IPS-15b (cell line): ENCODE results near the gene RRP8.

Experiments used
- H3K27me3 ChIP-seq: one replicate; pipeline ENCODE4 v1.6.1; 2013; ENCODE audit warnings: low read length; ENCODE audit not compliant: control insufficient read depth, insufficient read depth
- H3K36me3 ChIP-seq: one replicate; pipeline ENCODE4 v1.6.1; 2013; ENCODE audit warnings: low read length; ENCODE audit not compliant: control insufficient read depth, insufficient read depth
- H3K4me1 ChIP-seq: one replicate; pipeline ENCODE4 v1.6.1; 2013; ENCODE audit warnings: mild to moderate bottlenecking, low read length; ENCODE audit not compliant: control insufficient read depth, insufficient read depth
- H3K4me3 ChIP-seq: one replicate; pipeline ENCODE4 v1.5.1; 2013; ENCODE audit warnings: low read depth, low read length
- H3K9ac ChIP-seq: one replicate; pipeline ENCODE4 v1.6.1; 2013; ENCODE audit warnings: low read depth, mild to moderate bottlenecking, low read length
- H3K9me3 ChIP-seq: one replicate; pipeline ENCODE4 v1.6.1; 2013; ENCODE audit warnings: mild to moderate bottlenecking, low read length; ENCODE audit not compliant: control insufficient read depth, insufficient read depth

Gene RRP8

GRCh38 chr11:6612213-6613041 is 9.0 kb upstream of the RRP8 start, which contains the start of gene TAF10:
Gene TAF10 (minus strand): TSS chr11:6612216. CDS start chr11:6612189, 27 bp downstream.
- H3K4me3 ChIP-seq, result peak within 1 kb of the TSS; percentile 100

GRCh38 chr11:6611963-6612212 is 8.5 kb upstream of the RRP8 start:
- Histone ChIP-seq H3K27me3 (no peaks in the 10 kb centered on the region), H3K9me3 (no peaks in the 10 kb centered on the region), H3K36me3 (peaks cover 30% of the 10 kb centered on the region), H3K4me3 (peak overlapping the region; percentile 100), H3K9ac (peak overlapping the region; percentile 57), H3K4me1 (peaks cover 9% of the 10 kb centered on the region)

More at GRCh38 chr11:6612213-6613041, 9.0 kb upstream of the RRP8 start, which contains the start of gene TAF10:
- Histone ChIP-seq H3K9ac (peak within 1 kb of the TSS; percentile 97), H3K9me3 (no peaks in the 10 kb centered on the region), H3K36me3 (peaks cover 30% of the 10 kb centered on the region), H3K4me1 (peaks cover 5% of the 10 kb centered on the region), H3K27me3 (no peaks in the 10 kb centered on the region)

GRCh38 chr11:6611092-6611962 is 7.9 kb upstream of the RRP8 start:
- Histone ChIP-seq H3K4me1 (peaks cover 14% of the 10 kb centered on the region), H3K9ac (peak overlapping the region; percentile 57), H3K9me3 (no peaks in the 10 kb centered on the region), H3K27me3 (no peaks in the 10 kb centered on the region), H3K36me3 (peaks cover 30% of the 10 kb centered on the region), H3K4me3 (peak overlapping the region; percentile 100)

GRCh38 chr11:6610591-6610990 is 7.2 kb upstream of the RRP8 start:
- Histone ChIP-seq H3K4me1 (peaks cover 14% of the 10 kb centered on the region), H3K36me3 (peaks cover 30% of the 10 kb centered on the region), H3K4me3 (no peak overlapping the region), H3K9ac (no peak overlapping the region), H3K27me3 (no peaks in the 10 kb centered on the region), H3K9me3 (no peaks in the 10 kb centered on the region)

GRCh38 chr11:6609502-6610015 is 6.1 kb upstream of the RRP8 start:
- no peak overlapping the region for H3K4me3 ChIP-seq
- H3K9me3 ChIP-seq, result no peaks in the 10 kb centered on the region
- peaks cover 18% of the 10 kb centered on the region for H3K4me1 ChIP-seq
- H3K27me3 ChIP-seq, result no peaks in the 10 kb centered on the region
- peaks cover 30% of the 10 kb centered on the region for H3K36me3 ChIP-seq
- H3K9ac ChIP-seq, result no peak overlapping the region

- H3K4me3 ChIP-seq, result no peak overlapping the region
- no peaks in the 10 kb centered on the region for H3K9me3 ChIP-seq
- H3K36me3 ChIP-seq, result peaks cover 30% of the 10 kb centered on the region
- peaks cover 18% of the 10 kb centered on the region for H3K4me1 ChIP-seq
- H3K9ac ChIP-seq, result no peak overlapping the region
- H3K27me3 ChIP-seq, result no peaks in the 10 kb centered on the region
These were observed 5.5 kb upstream of the RRP8 start for GRCh38 chr11:6608726-6609501.

- peaks cover 30% of the 10 kb centered on the region for H3K36me3 ChIP-seq
These were observed 4.6 kb upstream of the RRP8 start for GRCh38 chr11:6608011-6608410.

GRCh38 chr11:6607190-6607795 is 3.9 kb upstream of the RRP8 start:
- peak overlapping the region; percentile 17 for H3K9ac ChIP-seq
- H3K4me3 ChIP-seq, result no peak overlapping the region
- no peaks in the 10 kb centered on the region for H3K27me3 ChIP-seq
- H3K36me3 ChIP-seq, result peaks cover 30% of the 10 kb centered on the region
- no peaks in the 10 kb centered on the region for H3K9me3 ChIP-seq
- peaks cover 18% of the 10 kb centered on the region for H3K4me1 ChIP-seq

More at GRCh38 chr11:6608011-6608410, 4.6 kb upstream of the RRP8 start:
- Histone ChIP-seq H3K9me3 (no peaks in the 10 kb centered on the region), H3K4me3 (no peak overlapping the region), H3K4me1 (peaks cover 18% of the 10 kb centered on the region), H3K27me3 (no peaks in the 10 kb centered on the region), H3K9ac (no peak overlapping the region)

GRCh38 chr11:6606471-6607189 is 3.2 kb upstream of the RRP8 start:
- peak overlapping the region; percentile 38 for H3K9ac ChIP-seq
- H3K4me3 ChIP-seq, result peak overlapping the region; percentile 28

GRCh38 chr11:6604790-6605189 is 1.4 kb upstream of the RRP8 start:
- Histone ChIP-seq H3K4me3 (peak overlapping the region; percentile 98), H3K9ac (peak overlapping the region; percentile 85), H3K27me3 (no peaks in the 10 kb centered on the region), H3K4me1 (peaks cover 14% of the 10 kb centered on the region), H3K36me3 (peaks cover 32% of the 10 kb centered on the region), H3K9me3 (no peaks in the 10 kb centered on the region)

More at GRCh38 chr11:6606471-6607189, 3.2 kb upstream of the RRP8 start:
- H3K9me3 ChIP-seq, result no peaks in the 10 kb centered on the region
- H3K36me3 ChIP-seq, result peaks cover 30% of the 10 kb centered on the region
- peaks cover 18% of the 10 kb centered on the region for H3K4me1 ChIP-seq
- no peaks in the 10 kb centered on the region for H3K27me3 ChIP-seq
